Suprapubic skin (tissue), 4 donors: ENCODE data around the gene AQP2. TPM values are rescaled to one million over a fixed set of nuclear protein-coding genes. Genes with fewer than 3 reads are reported as not detected.

Source experiments
- DNase-seq, 2 donors: peaks; one replicate each; pipeline ENCODE4 v3.0.0-alpha.2; 2019; ENCODE audit warnings: low spot score in 2 of 2
- H3K27ac ChIP-seq: fragments of 200-600 bp; sonication (generic); one replicate; pipeline ENCODE4 v1.5.1; 2019
- H3K27me3 ChIP-seq: fragments of 200-600 bp; sonication (generic); one replicate; pipeline ENCODE4 v1.5.1; 2019
- H3K36me3 ChIP-seq: fragments of 200-600 bp; sonication (generic); one replicate; pipeline ENCODE4 v1.5.1; 2019
- H3K4me1 ChIP-seq: fragments of 200-600 bp; sonication (generic); one replicate; pipeline ENCODE4 v1.5.1; 2019
- H3K4me3 ChIP-seq: fragments of 200-600 bp; sonication (generic); one replicate; pipeline ENCODE4 v1.5.1; 2019; ENCODE audit warnings: mild to moderate bottlenecking
- H3K9me3 ChIP-seq: fragments of 200-600 bp; sonication (generic); one replicate; pipeline ENCODE4 v1.5.1; 2019
- EP300 ChIP-seq: sonication (generic); formaldehyde crosslinking; IDR thresholded peaks from one replicate; pipeline ENCODE4 v1.6.1; 2017; ENCODE audit warnings: antibody characterized with exemption
- POLR2A ChIP-seq, 2 donors: fragments of 450-650 bp; IDR thresholded peaks; one replicate each; pipeline ENCODE4 v1.6.1; 2017; ENCODE audit warnings: antibody characterized with exemption in 2 of 2, mild to moderate bottlenecking in 2 of 2, moderate library complexity in 2 of 2
- POLR2AphosphoS5 ChIP-seq, 3 donors: sonication (generic); formaldehyde crosslinking; IDR thresholded peaks; one replicate each; pipeline ENCODE4 v1.6.1; 2017; ENCODE audit warnings: antibody characterized with exemption in 3 of 3
- WGBS: methylation state at CpG from one replicate; pipeline ENCODE4 v1.1.5; 2018; 5-methylcytosine and 5-hydroxymethylcytosine counted together
- total RNA-seq, 4 donors: library from RNA; depleted of rRNA; stranded (reverse); fragments of >200 nt; gene quantifications; one replicate each; pipeline ENCODE4 v1.1.0, GENCODE V29; 2016
- TF ChIP-seq, protein P1 (sequence below), 2 donors: fragments of 200-600 bp in 1 of 2; fragments of 450-650 bp in 1 of 2; sonication (generic) in 1 of 2; IDR thresholded peaks; one replicate each; pipeline ENCODE4 v1.5.1; 2016 to 2019; ENCODE audit warnings: antibody characterized with exemption in 2 of 2, mild to moderate bottlenecking in 1 of 2, moderate library complexity in 1 of 2

AQP2 gene
- total RNA-seq, 4 donors from 2014 or later: 0.15 TPM; not detected in 3

DNA sequence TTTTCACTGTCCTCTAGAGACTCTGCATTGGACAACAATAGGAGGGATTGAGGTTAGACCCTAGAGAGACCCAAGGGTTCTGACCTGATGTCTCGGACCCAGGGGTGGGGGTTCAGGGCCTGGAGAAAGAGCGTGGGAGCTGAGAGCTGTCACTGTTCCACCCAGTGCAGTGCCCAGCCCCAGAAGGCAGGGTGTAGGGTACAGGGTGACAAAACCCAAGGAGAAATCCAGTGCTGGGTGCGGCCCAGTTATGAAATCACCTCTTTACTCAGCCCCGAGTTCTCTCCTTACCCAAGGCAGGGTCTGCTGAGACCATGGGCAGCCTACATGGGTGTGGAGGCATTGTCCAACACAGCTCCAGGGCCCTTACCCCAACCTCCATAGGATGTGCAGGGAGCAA is 2.6 kb downstream of the AQP2 start:
- no peak for DNase-seq
- peaks cover 34% of the 10 kb centered on the region for H3K27me3 ChIP-seq
- no peaks in the 10 kb centered on the region for H3K36me3 ChIP-seq
- no peaks in the 10 kb centered on the region for H3K9me3 ChIP-seq
- H3K4me3 ChIP-seq: no peak overlapping the region
- H3K27ac ChIP-seq: no peak overlapping the region
- WGBS: 71% methylated on average over 4 of the region's 4 CpGs
- peaks cover 7% of the 10 kb centered on the region for H3K4me1 ChIP-seq
- no peak for TF ChIP-seq POLR2A (IDR thresholded peaks at IDR 0.05)
- TF ChIP-seq EP300: no peak
- TF ChIP-seq POLR2AphosphoS5 (IDR thresholded peaks at IDR 0.05): no peak
- TF ChIP-seq, protein P1, sequence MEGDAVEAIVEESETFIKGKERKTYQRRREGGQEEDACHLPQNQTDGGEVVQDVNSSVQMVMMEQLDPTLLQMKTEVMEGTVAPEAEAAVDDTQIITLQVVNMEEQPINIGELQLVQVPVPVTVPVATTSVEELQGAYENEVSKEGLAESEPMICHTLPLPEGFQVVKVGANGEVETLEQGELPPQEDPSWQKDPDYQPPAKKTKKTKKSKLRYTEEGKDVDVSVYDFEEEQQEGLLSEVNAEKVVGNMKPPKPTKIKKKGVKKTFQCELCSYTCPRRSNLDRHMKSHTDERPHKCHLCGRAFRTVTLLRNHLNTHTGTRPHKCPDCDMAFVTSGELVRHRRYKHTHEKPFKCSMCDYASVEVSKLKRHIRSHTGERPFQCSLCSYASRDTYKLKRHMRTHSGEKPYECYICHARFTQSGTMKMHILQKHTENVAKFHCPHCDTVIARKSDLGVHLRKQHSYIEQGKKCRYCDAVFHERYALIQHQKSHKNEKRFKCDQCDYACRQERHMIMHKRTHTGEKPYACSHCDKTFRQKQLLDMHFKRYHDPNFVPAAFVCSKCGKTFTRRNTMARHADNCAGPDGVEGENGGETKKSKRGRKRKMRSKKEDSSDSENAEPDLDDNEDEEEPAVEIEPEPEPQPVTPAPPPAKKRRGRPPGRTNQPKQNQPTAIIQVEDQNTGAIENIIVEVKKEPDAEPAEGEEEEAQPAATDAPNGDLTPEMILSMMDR (IDR thresholded peaks at IDR 0.05): no peak

DNA sequence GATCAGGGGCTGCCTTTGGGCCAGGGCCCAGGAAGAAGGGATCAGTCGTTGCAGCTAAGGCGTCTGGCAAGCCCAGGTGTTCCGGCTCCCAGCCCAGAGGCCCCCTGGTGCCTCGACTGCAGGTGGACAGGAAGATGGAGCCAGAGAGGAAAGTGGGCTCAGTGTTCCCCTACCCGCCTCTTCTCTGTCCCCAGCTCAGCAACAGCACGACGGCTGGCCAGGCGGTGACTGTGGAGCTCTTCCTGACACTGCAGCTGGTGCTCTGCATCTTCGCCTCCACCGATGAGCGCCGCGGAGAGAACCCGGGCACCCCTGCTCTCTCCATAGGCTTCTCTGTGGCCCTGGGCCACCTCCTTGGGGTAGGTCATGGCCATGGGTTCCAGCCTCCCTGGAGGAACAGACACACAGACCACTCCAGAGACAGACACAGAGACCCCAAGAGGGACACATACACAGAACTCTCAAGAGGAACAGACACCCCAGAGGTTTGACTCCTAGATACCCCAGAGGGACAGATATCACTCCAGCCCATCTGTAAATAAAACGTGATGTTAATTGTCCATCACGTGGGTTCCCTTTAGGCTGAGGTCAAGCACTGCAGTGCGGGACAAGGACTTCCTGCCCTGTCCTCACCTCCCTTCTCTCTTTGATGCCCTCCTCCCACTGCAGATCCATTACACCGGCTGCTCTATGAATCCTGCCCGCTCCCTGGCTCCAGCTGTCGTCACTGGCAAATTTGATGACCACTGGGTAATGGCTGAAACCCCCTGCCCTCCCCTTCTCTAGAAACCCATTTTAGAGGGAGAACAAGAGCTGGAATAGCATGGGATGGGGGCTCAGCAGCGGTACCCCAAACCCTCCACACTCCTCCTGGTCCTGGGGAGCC is 3.7 kb downstream of the AQP2 start:
- peaks cover 37% of the 10 kb centered on the region for H3K27me3 ChIP-seq
- WGBS: 73% methylated on average over 9 of the region's 21 CpGs

DNA sequence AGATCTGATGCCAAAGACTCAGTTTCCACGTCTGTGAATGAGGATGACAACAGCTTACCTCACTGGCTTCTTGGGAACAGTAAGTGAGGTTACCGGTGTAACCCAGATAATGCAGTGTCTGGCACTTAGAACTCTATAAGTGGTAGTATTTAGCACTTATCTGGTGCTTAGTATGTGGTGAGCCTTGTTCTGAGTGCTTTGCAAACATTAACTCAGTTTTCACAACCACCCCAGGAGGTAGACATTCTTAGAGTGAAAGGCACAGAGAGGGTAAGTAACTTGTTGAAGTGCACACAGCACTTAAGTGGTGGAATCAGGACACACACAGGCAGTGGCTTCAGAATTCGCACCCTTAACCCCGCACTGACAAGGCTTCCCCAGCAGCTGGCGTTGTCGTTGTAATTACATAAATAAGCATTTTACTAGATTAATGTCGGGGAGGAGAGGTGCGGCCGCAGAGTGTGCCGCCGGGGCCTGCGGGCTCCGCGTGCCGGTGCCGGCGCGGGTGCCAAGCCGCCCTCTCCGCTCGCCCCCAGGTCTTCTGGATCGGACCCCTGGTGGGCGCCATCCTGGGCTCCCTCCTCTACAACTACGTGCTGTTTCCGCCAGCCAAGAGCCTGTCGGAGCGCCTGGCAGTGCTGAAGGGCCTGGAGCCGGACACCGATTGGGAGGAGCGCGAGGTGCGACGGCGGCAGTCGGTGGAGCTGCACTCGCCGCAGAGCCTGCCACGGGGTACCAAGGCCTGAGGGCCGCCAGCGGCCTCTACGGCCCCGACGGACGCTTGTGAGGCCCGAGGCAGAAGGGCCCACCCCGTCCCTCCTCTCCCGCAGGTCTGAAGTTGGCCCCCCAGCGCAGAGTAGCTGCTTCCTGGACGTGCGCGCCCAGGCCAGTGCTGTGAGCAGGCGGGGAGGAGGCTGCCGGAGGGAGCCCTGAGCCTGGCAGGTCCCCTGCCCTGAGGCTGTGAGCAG is 4.6 kb downstream of the AQP2 start:
- Histone ChIP-seq H3K27ac (no peak overlapping the region), H3K27me3 (peaks cover 46% of the 10 kb centered on the region)

More for the DNA sequence above, 3.7 kb downstream of the AQP2 start:
- no peak for DNase-seq
- Histone ChIP-seq H3K4me1 (peaks cover 7% of the 10 kb centered on the region), H3K9me3 (no peaks in the 10 kb centered on the region), H3K27ac (no peak overlapping the region), H3K4me3 (no peak overlapping the region), H3K36me3 (no peaks in the 10 kb centered on the region)
- no peak for TF ChIP-seq EP300
- TF ChIP-seq, protein P1 (IDR thresholded peaks at IDR 0.05): no peak
- no peak for TF ChIP-seq POLR2A (IDR thresholded peaks at IDR 0.05)
- TF ChIP-seq POLR2AphosphoS5 (IDR thresholded peaks at IDR 0.05): no peak

DNA sequence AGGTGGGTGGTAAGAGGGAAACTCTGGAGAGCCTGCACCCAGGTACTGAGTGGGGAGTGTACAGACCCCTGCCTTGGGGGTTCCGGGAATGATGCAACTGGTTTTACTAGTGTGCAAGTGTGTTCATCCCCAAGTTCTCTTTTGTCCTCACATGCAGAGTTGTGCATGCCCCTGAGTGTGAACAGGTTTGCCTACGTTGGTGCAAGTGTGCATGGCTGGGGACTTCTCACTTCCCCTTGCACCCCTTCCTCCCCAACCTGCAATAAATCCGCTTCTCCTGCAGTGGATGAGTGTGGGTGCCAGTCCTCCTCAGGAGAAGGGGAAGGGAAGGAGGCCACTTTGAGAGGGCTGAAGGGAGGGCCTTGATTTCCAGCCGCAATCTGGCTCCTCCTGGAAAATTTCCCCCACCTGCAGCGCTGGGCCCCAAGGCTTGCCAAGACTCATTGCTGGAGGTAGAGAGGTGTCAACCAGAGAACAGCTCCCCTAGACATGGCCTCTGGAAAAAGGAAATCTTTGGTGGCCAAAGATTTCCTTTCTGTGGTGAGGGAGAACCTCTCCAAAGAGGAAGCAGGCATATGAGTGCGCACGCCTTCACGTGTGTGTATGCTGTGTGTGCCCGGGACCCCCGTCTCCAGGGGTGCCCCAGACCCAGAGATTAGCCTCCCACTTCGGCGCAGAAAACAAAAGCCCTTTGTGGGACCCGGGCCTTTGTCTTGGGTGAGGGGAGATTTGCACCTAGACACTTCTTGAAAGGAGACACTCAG is 5.5 kb downstream of the AQP2 start:
- Histone ChIP-seq H3K9me3 (no peaks in the 10 kb centered on the region), H3K4me1 (peaks cover 14% of the 10 kb centered on the region)

More for the DNA sequence above, 4.6 kb downstream of the AQP2 start:
- Histone ChIP-seq H3K36me3 (no peaks in the 10 kb centered on the region), H3K4me3 (no peak overlapping the region), H3K9me3 (no peaks in the 10 kb centered on the region), H3K4me1 (peaks cover 10% of the 10 kb centered on the region)
- DNase-seq: no peak
- TF ChIP-seq EP300 (no peak), POLR2A (IDR thresholded peaks at IDR 0.05) (no peak), POLR2AphosphoS5 (IDR thresholded peaks at IDR 0.05) (no peak)
- TF ChIP-seq, protein P1 (IDR thresholded peaks at IDR 0.05): no peak
- whole genome bisulfite sequencing: 25% methylated on average over 33 of the region's 53 CpGs

More for the DNA sequence above, 5.5 kb downstream of the AQP2 start:
- H3K4me3 ChIP-seq: no peak overlapping the region
- peaks cover 56% of the 10 kb centered on the region for H3K27me3 ChIP-seq
- no peak overlapping the region for H3K27ac ChIP-seq
- DNase-seq: no peak
- TF ChIP-seq EP300: no peak
- TF ChIP-seq POLR2AphosphoS5 (IDR thresholded peaks at IDR 0.05): no peak
- no peak for TF ChIP-seq POLR2A (IDR thresholded peaks at IDR 0.05)
- TF ChIP-seq, protein P1 (IDR thresholded peaks at IDR 0.05): no peak
- WGBS: 63% methylated on average over 13 of the region's 13 CpGs
- H3K36me3 ChIP-seq: no peaks in the 10 kb centered on the region
